GM18508 (cell line): ENCODE data around the gene MEA1.

Experiments used
- ATAC-seq: cut with Tn5 transposase; IDR thresholded peaks from one replicate; pipeline ENCODE4 v1.9.1; 2021; ENCODE audit warnings: moderate number of reproducible peaks; ENCODE audit not compliant: insufficient read depth, unreplicated experiment

Gene MEA1

DNA sequence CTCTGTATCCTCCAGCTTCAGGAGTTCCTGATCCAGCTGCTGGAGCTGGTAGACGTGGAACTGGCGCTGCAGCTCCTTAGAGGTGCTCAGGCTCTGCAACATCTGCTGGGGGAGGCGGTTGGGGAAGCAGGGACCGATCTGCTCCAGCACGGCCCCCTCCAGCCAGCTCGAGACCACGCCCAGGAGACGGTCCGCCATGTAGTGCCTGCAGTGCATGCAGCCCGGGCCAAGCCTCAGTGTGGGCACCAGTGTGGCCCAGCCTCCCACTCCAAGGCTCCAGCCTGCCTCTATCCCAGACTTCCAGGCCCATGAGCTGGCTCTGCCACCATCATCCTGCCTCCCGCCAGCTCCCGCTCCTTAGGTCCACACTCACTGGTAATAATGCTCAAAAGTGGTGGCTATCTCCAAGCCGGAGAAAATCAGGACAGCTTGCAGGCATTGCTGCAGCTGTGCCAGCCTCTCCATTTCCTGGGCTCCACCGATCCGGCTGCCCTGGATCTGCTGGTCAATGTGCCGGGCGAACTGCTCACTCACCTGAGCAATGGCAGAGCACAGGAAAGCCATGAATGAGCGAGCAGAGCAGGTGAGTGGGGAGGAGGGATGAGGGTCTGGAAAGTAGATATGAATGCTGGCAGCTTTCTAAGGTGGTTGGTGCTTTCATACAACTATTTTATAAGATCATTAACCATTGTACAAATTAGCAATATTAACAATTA lies 27.0 kb upstream of the MEA1 start:
- no peak for ATAC-seq

DNA sequence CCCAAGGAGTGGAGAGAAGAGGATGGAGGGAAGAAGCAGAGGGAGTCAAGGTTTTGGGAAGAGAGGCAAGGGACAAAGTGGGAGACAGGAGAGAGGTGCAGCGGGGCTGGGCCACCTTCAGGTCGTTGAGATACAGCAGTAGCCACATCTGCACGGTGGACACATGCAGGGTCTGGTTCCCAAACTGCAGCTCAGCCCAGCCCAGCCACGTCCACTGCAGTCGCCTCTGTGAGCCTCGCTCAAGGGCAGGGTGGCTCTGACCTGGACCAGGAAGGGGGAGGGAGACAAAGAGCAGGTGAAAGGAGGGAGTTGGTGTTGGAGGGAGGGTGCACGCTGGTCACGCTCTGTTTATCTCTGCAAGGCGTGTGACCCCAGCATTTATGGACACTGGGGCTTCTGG lies 25.0 kb upstream of the MEA1 start:
- no peak for ATAC-seq

DNA sequence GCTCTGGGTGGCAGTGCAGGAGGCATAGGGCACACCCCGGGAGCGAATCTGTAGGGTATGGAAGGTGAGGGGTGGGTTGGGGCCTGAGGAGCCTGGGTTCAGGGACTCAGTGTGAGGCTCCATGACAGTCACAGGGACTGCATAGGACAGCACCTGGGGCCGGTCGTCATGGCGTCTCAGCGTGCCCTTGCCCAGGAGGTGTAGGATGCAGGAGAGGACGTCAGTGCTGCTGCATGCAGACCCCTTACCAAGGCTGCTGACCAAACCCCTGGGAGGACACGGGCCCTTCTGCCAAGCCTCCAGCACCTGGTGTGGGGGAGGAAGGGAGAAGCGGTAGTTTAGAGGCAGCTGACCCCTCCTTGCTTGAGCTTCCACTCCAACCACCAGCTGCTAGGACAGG lies 24.0 kb upstream of the MEA1 start:
- no peak for ATAC-seq

DNA sequence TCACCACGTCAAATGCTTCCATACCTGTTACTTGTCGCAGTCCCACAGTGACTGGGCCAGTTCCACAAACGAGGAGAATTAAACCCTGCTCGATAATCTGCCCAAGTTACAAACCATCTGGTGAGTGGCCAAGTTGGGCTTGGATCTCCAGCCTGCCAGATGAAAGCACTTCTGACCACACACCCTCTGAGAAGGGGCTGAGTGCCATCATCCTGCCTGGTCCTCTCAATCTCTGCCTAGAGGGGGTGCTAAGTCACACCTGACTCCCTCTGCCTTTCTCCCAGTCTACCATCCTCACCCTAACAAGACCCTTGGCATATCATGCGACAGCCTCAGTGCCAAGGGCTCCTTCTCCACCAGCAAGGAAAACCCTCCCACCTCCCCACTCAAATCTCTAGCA lies 23.5 kb upstream of the MEA1 start:
- ATAC-seq: no peak

DNA sequence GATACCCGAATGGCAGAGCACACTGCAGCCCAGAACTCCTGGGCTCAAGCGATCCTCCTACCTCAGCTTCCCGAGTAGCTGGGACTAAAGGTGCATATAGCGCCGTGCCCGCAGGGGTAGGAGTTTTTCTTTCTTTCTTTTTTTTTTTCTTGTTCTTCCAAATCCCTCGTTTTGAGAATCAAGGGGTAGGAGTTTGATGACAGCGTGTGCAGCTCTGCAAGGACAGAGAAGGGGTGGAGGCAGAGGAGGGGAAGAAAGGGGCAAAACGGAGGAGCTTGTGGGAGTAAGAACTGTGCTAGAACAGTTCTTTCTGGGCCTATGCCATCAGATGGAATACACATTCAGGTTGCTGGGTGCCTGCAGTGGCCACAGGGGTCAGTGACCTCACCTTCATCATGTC lies 23.0 kb upstream of the MEA1 start:
- ATAC-seq: no peak

DNA sequence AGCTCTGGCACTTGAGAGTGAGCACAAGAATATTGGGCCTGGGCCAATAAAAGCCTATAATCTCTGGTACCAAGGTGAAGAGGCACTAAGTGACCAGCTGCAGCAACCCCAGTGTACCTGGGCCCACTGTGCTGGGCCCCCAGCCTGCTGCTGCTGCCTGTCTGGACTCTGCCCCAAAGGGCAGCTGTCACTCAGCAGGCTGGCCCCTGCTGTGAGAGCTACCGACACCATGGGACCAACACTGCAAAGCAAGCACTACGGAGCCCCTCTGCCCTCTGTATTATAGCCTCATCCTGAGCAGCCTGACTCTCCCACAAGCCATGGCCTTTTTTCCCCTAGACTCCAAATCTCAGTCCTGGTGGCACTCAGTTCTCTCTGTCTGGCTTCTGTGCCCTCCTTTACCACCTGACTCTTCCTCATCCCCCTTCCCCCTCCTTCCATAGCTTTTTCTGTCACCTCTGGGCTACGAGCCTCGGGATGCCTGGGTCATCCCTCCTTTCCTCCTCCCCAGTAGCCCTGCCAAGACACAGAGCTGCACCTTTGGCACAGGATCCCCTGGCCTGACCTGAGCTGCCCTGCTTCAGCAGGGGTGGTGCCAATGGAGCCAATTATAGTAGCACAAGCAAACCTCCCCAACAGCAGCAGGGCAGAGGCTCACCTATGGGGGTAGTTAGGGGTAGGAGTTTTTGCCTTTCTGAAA lies 21.9 kb upstream of the MEA1 start:
- ATAC-seq: no peak

DNA sequence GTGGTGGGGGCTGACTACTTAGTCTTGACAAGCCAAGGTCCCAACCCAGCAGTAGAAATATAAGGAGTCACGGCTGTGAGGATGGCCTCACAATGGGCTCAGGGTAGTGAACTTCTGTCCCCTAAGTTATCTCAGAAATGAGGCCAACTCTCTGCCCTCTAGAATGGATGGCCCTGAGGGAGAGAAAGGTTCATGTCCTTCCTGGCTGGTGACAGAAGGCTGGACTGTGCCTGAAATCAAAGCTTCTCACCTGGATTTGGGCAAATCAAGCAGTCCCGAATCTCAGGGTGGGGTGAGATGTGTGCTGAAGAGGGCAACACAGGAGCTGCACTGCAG lies 20.4 kb upstream of the MEA1 start:
- no peak for ATAC-seq

DNA sequence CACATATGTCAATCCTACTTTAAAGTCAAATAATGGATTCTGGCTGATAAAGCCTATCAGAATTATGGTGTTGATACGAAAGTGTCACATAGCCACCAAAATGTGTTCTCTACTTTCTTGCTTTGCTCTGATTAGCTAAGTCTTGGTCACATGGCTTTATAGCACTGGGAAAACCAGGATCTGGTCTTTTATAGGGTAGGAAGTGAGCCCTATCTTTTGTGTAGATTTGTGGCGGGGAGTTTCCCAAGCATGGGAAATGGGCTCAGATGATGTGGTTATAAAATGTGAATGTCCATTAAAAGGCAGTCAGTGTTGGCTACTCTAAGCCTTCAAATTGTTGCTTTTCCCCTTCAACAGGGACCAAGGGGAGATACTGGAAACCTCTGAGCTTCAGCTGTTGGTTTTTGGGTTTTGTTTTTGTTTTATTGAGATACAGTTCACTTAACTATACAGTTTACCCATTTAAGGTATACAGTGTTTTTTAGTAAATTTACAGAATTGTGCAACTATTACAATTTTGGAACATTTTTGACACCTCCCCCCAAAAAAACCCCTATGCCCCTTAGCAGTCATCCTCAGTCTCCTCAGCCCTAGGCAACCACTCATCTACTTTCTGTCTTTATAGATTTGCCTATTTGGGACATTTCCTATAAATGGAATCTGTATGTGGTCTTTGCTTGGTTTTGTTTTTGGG lies 19.9 kb upstream of the MEA1 start:
- ATAC-seq: no peak

DNA sequence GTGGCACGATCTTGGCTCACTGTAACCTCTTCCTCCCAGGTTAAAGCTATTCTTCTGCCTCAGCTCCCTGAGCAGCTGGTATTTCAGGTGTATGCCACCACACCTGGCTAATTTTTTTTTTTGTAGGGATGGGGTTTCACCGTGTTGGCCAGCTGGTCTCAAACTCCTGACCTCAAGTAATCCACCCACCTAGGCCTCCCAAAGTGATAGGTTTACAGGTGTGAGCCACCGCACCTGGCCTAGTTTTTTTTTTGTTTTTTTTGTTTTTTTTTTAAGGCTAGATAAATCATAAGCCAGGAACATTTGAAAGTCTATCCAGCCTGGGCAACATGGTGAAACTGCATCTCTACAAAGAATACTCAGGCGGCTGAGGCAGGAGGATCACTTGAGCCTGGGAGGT lies 18.6 kb upstream of the MEA1 start:
- no peak for ATAC-seq

DNA sequence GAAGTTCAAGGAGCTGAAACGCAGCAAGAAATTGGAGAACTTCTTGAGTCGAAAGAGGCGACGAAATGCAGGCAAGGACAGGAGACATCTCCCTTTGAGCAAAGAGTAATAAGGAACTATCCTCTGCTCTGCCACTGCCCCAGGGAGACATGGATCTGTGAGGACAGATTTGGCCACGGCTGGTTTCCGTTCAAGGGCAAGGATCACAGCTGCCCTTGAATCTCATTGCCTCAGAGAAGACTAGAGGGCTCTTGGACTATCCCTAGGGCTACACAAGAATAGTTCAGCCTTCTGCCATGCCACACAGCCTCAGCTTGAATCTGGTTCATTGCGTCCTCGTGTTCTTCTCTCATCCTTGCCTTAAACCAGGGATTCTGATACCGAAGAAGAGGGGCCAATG lies 15.4 kb upstream of the MEA1 start:
- no peak for ATAC-seq

DNA sequence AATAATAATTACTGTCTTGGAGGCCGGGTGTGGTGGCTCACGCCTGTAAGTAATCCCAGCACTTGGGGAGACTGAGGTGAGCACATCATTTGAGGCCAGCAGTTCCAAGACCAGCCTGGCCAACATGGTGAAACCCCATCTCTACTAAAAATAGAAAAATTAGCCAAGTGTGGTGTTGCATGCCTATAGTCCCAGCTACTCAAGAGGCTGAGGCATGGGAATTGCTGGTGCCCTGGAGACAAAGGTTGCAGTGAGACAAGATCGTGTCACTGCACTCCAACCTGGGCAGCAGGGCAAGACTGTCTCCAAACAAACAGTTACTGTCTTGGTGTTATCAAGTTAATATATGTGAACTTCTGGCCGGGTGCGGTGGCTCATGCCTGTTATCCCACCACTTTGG lies 12.6 kb upstream of the MEA1 start:
- no peak for ATAC-seq

DNA sequence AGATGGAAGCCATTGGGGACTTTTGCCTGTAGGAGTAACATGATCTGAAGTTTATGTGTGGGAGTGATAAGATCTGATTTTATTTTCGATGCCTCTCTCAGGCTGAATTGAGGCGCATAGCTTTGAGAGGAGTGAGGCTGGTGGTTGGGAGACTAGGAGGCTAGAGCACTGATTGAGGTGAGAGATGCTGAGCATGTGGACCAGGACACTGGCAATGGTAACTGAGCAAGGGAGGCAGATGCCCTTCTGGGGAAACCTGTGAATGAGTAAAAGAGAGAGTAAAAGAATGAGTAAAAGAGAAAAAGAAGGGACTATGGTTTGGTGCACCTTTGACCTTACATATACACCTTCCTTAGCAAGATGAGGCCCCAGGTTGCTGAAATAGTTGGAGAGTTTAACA lies 10.7 kb upstream of the MEA1 start:
- ATAC-seq: no peak

DNA sequence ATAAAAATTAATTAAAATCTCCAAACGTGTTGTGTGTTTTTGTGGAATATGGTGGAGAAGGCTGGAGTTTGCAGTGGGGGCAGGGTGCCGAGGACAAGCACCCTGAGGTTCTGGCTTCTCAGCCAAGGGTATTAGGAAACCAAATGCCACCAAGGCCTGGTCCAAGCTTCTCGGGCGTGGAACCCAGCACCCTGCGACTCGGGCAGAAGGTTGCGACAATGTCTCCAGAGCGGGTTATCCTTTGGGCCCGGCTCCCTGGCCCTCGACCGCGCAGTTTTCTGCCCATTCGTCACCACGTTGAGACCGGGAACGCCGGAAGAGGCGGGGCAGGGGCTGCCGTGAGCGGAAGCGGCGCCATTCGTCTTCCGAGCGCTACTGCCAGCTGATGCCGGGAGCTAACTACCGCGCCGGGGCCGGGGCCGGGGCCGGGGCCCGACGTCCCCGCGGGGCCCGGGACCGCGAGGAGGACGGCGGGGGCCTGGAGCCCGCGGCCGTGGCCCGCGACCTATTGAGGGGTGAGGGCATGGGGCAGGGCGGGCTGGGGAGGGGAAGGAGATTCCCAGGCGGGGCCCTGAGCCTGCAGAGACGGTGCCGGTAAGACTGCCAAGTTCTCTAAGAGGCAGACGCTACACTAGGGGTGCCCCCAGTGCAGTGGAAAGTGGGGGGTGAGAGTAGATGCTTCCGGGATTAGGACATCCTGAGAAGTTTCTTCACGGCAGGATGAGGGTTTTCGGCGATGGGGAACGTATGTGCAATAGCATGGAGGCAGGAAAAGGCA lies 7.7 kb upstream of the MEA1 start, which contains the start of gene RRP36:
RRP36 (plus strand) TSS at position 354 of the 778 bp plus-strand sequence; CDS start at position 386, 32 bp downstream.
- no peak for ATAC-seq

DNA sequence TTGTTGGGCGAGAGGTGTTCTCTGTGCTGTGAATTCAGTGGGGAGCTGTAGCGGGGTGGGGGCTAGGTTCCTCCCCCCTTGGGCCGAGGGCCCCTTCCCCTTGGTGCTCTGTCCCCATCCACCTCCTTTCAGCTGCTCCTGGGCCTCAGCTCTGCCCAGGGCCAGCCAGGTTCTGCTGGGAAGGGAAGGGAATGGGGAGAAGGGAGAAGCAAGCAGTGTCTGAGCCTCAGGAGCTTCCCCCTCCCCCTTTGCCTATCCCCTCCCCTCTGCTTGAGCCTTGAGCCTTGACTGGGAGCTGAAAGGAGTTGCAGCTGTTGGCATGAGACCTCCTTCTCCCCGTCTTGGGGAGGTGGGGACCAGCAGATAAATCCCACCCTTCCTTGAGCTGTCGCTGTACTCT lies 7.1 kb upstream of the MEA1 start:
- ATAC-seq: no peak

DNA sequence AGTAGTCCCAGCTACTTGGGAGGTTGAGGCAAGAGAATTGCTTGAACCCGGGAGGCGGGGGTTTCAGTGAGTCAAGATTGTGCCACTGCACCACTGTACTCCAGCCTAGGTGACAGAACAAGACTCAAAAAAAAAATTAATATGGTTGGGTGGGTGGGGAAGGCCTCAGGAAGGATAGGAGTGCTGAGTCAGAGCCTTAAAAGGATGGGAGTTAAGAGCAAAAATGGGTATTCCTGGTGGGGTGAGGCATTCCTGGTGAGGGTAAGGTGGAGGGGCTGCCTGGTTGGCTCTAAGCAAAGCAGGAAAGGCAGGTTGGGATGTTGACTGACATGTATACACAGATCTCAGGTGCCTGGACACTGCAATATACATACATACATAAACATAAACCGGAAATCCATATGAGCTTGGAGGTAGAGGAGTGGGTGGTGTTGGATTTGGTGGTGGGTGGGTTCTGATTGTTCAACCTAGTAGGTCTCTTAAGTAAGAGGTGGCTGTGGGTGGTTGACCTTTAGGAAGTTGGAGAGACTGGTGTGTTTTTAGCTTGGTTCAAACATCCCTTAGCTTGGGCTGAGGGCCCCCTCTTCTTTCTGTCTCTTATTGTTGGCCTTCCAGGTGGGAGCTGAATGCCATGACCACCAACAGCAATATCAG lies 6.4 kb upstream of the MEA1 start:
- no peak for ATAC-seq

DNA sequence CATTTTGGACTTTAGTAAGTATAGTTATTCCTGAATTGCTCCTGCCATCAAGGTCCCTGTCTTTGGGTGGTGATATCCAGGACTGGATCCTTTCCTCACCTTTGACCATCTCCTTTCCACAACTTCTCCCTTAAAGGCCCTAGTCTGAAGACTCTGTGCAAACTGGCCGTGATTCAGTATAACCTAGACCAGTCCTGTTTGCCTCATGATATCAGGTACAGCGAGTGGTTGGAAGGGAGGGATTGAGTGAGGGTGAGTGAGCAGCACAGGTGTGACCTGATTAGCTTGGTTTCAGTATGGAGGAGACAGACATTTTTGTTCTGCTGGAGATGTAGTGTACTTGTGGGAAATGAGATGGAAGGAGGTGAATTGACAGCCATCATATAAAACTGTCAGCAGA lies 5.4 kb upstream of the MEA1 start:
- no peak for ATAC-seq

DNA sequence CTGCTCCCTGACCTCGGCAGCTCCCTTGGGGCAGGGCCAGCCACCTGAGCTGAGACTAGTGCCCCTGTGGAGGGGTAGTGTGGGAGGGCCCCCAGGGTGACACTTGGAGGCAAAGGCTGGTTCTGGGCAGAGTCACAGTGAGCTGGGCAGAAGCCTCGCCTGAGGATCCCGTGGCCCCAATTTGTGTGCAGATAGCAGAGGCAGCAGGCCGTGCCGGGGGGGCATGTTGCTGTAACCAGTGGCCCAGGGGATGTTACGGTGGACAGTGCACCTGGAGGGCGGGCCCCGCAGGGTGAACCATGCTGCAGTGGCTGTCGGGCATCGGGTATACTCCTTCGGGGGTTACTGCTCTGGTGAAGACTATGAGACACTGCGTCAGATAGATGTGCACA lies 3.2 kb upstream of the MEA1 start:
- no peak for ATAC-seq

DNA sequence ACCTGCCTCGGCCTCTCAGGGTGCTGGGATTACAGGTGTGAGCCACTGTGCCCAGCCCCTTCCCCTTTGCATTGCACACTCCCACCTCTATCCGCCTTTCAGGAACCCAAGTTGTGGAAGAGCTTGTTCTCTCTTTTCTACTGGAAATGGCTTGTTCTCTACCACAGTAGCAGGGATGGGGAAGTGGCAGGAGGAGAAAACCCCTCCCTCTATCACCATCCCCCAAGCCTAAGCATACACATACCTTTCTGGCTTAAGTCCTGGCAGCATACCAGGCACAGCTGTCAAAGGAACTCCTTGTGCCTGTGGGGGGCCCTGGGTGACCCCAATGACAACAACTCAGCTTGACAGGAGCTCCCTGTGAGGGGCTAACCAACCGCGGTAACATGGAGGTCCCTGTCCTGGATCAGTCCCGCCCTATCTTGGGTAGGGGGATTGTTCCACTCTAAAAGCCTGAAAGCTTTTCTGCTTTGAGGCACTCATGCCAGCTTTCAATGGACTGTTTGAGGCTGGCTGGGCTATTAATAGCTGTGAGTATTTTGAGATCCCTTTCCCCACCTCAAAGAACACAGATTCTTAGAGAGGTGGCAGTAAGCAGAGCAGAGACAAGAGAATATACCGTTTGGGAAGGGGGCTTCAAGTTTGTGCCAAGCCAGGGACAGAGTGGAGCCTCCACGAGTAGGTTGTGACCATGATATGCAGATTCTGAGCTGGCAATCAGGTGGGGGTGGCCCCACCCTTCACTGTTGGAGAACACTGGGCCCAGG lies 2.6 kb upstream of the MEA1 start:
- no peak for ATAC-seq

DNA sequence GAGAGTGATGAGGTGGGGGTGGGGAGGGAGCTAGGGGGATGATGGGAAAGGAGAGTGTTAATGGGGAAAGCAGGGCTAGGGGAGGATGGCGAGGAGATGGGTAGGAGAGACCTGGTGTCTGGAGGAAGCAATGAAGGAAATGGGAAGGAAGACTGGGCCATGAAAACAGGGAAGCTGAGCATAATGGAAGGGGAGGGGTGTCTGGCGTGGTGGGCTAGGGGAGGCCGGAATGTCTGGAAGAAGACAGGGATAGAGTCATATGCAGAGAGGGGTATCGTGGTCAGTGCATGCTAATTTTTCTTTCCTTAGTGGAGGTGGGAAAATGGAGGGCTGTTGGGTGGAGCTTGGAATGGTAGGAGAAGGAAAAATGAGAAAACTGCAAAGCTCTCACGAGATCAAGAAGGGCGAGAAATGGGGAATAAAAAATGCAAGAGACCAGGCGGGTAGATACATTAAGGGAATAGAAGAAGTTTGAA lies 726 bp upstream of the MEA1 start:
- no peak for ATAC-seq
